DND-41 (cell line): ENCODE results near the gene PDXDC1.
"Not testable (repeated sequence)": the region's sequence is repeated elsewhere in the genome, so short reads cannot be mapped to it uniquely, and the experiment has no call there.

ENCODE experiments used
- CTCF ChIP-seq: IDR thresholded peaks from 2 replicates; pipeline ENCODE4 v1.5.1; 2012; ENCODE audit warnings: borderline replicate concordance, low read length, moderate library complexity, mild to moderate bottlenecking; ENCODE audit not compliant: poor library complexity, severe bottlenecking; ENCODE audit errors: extremely low read depth
- EZH2 ChIP-seq: IDR thresholded peaks from 3 replicates; pipeline ENCODE4 v1.6.1; 2012; ENCODE audit warnings: borderline replicate concordance, low read depth, mild to moderate bottlenecking, moderate library complexity, low read length, inconsistent platforms; ENCODE audit not compliant: severe bottlenecking

- TF ChIP-seq CTCF, EZH2: not testable (repeated sequence)
Measured at GRCh38 chr16:15144781-15145417, 170.1 kb downstream of the PDXDC1 start.
